NCI-H2081 treated with DMSO at 0.1 percent for 48 hours (cell line): Measurements from ENCODE around the gene ERBB4.
"Not testable (repeated sequence)": the region's sequence is repeated elsewhere in the genome, so short reads cannot be mapped to it uniquely, and the experiment has no call there.

ENCODE experiments used
- DNase-seq: peaks from one replicate; lab custom pipeline; 2025; lab: John Stamatoyannopoulos, UW

The ERBB4 gene

GRCh38 chr2:212223696-212224095, 314.9 kb downstream of the ERBB4 start:
- no peak for DNase-seq

DNA sequence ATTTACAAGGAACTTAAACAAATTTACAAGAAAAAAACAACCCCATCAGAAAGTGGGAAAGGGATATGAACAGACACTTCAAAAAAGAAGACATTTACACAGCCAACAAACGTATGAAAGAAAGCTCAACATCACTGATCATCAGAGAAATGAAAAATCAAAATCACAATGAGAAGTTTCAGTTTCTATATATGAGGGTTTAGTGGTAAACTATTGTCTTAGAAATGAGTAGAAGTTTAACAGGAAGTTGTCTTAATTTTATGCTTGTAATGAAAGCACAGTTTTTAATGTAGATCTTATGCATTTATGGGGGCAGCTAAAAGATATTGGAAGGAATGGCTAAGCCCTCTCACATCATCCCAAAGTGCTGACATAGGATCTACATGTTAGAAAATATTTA, 325.4 kb downstream of the ERBB4 start:
- no peak for DNase-seq

- DNase-seq: no peak
These were observed 330.1 kb downstream of the ERBB4 start for GRCh38 chr2:212208467-212208866.

- no peak for DNase-seq
These were observed 340.8 kb downstream of the ERBB4 start for GRCh38 chr2:212197776-212198175.

GRCh38 chr2:212195626-212196025, 343.0 kb downstream of the ERBB4 start:
- no peak for DNase-seq

DNA sequence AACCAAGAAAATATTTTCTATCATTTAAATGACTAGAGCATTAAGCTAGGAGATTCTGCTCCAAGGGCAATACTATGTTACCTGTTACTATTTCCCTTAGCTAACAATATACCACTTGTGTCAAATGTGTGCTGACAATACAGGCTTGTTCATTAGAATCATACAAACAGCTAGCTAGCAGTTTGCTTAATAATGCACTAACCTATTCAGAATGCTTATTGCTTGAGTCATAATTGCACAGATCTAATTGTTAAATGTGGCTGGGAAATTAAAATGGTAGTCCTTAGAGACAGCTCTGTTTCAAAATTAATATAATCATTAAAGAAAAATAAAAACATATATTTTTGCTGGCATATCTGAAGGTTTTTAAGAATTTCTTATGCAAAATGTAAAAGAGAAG, 344.2 kb downstream of the ERBB4 start:
- DNase-seq: no peak

GRCh38 chr2:212193803-212194202, 344.8 kb downstream of the ERBB4 start:
- DNase-seq: no peak

GRCh38 chr2:212193056-212193455, 345.5 kb downstream of the ERBB4 start:
- peak; percentile 91 for DNase-seq

- not testable (repeated sequence) for DNase-seq
These were observed 347.2 kb downstream of the ERBB4 start for GRCh38 chr2:212191438-212191837.

GRCh38 chr2:212186166-212186565, 352.4 kb downstream of the ERBB4 start:
- no peak for DNase-seq

GRCh38 chr2:212181646-212182045, 357.0 kb downstream of the ERBB4 start:
- DNase-seq: no peak

GRCh38 chr2:212180408-212181083, 358.1 kb downstream of the ERBB4 start:
- no peak for DNase-seq

DNA sequence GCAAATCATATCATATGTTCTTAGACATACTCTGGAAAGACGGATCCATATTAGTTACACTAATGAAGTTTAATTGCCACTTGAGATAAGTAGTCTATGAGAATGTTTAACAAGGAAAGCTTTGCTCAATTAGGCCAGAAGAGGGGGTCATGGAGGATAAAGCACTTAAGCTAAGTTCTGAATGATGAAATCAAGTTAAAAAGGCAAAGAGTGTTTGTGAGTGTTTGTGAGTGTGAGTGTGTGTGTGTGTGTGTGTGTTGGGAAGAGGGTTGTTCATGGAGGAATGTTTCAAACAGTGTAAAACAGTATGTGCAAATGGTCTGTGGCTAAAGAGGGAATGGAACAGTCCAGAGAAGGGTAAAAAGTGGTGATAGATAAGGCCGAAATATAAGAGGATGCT, 360.9 kb downstream of the ERBB4 start:
- no peak for DNase-seq

GRCh38 chr2:212176151-212176550, 362.5 kb downstream of the ERBB4 start:
- DNase-seq: no peak

GRCh38 chr2:212173756-212174510, 364.7 kb downstream of the ERBB4 start:
- DNase-seq: no peak

GRCh38 chr2:212173331-212173730, 365.3 kb downstream of the ERBB4 start:
- no peak for DNase-seq

GRCh38 chr2:212170382-212170781, 368.2 kb downstream of the ERBB4 start:
- no peak for DNase-seq

GRCh38 chr2:212158081-212158480, 380.5 kb downstream of the ERBB4 start:
- DNase-seq: no peak

- DNase-seq: no peak
These were observed 381.6 kb downstream of the ERBB4 start for GRCh38 chr2:212157012-212157411.

DNA sequence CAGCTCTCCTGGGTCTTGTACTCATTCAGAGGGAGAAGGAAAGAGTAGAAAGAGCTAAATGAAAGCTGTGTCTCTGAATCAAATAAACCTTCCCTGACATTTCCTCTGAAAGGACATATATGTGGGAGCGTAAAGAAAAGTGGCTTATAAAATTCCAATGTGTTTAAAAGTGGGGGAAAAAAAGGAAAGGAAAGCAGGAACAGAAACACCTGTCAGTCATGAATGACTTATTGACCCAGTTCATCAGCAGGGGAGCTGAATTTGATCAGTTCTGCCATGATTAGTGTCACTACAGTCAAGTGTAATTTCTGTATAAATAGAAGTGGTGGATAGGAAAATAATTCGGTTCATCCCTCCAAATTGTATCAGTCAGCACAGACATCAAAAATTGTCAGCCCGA, 382.5 kb downstream of the ERBB4 start:
- DNase-seq: no peak

- DNase-seq: no peak
These were observed 384.1 kb downstream of the ERBB4 start for GRCh38 chr2:212154477-212154878.

GRCh38 chr2:212153923-212154322, 384.7 kb downstream of the ERBB4 start:
- no peak for DNase-seq

GRCh38 chr2:212147921-212148513, 390.6 kb downstream of the ERBB4 start:
- DNase-seq: no peak
